SHP77 (cell line): ENCODE results near the gene SYNJ2.

Experiments used
- DNase-seq, 2 experiments: peaks; one replicate each; lab custom pipeline; 2025; lab: John Stamatoyannopoulos, UW

The SYNJ2 gene

DNA sequence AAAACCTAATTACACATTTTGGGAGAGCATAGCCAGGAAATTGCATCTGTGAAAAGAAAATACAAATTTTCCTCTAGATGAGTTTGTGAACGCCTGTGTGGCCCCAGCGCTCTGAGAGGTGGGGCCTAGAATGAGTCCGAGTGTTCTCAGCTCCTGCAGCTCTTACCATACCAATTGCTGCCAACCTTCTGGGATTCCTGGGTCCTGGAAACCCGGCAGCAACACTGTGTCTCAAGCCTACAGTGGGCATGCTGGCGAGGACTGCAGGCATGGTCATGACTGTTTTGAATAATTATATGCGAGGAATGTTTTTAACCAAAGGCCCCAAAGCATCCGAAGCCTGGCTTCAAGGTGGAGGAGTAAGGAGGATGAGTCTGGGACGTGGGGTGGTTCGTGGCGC lies 96.0 kb downstream of the SYNJ2 start:
- DNase-seq: no peak

DNA sequence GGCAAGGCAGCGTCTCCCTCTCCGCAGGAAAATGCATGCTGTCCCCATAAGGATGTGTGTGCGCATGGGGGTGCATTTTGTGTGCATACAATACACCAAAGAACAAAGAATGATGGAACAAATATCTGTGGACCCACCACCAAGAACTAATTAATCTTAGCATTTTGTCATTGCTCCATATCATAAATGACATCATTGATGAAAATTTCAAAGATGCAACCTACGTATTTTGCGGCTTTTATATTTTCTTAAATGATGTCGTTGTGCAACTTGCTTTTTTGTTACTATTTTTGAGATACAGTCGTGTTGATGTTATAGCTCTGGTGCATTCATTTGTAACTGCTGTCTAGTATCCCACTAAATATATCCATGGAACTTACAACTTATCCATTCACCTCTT lies 96.7 kb downstream of the SYNJ2 start:
- no peak for DNase-seq

DNA sequence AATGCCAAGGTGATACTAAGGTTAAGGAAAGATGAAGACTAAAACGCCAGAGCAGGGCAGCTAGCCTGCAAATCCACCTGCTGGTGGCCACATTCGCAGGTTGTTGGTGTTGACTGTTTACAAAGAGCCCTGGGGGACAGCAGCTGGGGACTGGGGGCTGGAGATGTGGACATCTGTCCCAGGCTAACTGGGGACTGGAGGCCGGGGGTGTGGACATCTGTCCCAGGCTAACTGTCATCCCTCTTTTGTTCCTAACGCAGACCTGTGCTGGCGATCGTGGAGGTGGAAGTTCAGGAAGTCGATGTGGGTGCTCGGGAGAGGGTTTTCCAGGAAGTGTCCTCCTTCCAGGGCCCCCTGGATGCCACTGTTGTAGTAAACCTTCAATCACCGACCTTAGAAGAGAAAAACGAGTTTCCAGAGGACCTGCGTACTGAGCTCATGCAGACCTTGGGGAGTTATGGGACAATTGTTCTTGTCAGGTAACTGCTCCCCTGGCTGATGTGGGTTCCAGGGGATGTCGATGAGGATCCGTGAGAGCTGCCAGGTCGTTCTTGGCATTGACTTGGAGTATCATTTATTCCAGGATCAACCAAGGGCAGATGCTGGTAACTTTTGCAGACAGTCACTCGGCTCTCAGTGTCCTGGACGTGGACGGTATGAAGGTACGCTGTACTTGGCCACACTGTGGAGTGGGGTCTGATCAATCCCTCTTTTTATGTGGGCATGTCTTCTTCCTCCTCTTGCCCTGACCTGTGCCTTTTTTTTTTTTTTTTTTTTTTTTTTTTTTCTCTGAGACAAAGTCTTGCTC lies 99.4 kb downstream of the SYNJ2 start:
- DNase-seq: no peak

DNA sequence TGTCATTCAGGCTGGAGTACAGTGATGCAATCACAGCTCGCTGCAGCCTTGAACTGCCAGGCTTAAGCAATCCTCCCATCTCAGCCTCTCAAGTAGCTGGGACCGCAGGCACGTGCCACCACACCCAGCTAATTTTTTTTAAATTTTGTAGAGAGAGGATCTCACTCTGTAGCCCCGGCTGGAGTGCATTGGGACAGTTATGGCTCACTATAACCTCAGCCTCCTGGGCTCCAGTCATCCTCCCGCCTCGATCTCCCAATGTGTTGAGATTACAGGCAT lies 99.9 kb downstream of the SYNJ2 start:
- no peak for DNase-seq

DNA sequence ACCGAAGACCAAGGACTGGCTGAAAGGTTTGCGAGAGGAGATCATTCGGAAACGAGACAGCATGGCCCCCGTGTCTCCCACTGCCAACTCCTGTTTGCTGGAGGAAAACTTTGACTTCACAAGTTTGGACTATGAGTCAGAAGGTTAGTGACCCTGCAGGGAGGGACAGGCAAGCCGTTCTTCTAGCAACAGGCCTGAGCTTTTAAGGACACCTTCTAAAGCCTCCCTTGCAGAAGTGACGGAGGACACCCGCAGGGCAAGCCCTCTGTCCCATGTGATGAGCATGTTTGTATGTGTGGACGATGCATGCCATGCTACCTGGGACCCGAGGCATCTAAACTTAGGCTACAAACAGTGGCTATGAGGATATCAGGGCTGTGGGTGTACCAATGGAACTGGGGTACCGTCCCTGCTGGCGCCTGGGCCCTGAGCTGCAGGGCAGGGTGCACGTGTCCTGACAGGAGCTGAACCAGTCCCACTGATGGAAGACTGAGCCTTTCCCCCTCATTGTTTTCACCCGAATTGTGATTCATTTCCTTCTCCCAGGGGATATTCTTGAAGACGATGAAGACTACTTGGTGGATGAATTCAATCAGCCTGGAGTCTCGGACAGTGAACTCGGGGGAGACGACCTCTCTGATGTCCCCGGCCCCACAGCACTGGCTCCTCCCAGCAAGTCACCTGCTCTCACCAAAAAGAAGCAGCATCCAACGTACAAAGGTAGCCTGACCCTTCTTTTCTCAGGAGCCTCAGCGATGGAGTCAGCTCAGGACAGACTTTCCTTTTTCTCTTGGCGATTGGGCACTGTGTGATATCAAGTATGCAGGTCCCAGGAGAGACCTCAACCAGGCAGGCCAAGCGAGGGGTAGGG lies 102.0 kb downstream of the SYNJ2 start:
- no peak for DNase-seq

DNA sequence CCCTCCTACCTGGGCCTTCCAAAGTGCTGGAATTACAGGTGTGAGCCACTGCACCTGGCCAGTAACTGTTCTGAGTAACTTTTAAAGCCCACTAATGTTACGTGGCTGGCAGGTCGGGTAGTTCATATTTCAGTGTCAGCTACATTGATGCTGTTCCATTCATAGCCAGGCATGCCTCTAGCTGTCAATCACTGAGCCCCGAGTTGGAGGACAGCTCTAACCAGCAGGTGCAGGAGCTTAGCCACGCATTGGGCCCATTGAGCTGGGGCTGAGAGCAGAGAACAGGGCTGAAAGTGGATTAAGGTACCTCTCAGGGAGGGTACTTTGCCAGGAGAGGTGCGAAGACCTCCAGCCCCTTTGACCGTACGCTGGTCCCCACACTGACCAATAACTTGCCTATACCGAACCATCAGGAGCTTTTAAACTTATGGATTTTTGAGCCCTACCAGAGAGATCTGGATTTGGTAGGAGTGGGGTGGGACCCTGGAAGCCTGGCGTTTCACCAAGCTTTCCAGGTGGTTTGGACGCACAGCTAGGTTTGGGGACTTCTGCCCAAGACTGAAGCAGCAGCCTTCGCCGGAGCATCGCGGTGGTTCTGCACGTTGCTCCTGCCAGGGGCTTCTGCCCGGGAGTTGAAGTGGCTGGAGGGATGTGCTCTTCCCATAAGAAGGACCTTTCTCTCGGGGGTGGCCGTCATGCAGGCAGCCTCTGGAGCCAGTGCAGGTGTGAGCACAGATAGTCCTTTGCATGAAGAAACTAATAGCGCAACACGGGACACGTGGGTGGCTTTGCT lies 103.8 kb downstream of the SYNJ2 start:
- DNase-seq: no peak

DNA sequence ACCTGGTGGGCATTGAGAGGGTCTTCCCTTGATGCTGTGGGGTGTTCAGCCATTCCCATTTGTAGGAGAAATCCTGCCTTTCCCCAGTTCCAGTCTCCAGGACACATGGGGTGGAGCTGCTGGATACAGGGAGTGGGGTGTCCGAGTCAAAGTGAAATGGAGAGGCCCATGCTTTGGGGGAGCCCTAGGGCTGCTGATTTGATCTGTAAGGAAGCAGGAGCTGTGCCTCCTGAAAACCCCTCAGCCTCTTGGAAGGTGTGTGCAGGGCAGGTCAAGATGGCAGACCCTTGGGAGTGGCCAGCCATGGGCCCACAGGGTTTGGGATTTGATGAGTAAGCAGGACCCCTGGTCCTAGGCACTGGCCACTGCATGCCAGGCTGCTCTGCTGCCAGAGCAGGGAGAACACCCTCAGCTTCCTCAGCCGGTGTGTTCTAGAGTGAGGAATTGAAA lies 104.4 kb downstream of the SYNJ2 start:
- DNase-seq: no peak

DNA sequence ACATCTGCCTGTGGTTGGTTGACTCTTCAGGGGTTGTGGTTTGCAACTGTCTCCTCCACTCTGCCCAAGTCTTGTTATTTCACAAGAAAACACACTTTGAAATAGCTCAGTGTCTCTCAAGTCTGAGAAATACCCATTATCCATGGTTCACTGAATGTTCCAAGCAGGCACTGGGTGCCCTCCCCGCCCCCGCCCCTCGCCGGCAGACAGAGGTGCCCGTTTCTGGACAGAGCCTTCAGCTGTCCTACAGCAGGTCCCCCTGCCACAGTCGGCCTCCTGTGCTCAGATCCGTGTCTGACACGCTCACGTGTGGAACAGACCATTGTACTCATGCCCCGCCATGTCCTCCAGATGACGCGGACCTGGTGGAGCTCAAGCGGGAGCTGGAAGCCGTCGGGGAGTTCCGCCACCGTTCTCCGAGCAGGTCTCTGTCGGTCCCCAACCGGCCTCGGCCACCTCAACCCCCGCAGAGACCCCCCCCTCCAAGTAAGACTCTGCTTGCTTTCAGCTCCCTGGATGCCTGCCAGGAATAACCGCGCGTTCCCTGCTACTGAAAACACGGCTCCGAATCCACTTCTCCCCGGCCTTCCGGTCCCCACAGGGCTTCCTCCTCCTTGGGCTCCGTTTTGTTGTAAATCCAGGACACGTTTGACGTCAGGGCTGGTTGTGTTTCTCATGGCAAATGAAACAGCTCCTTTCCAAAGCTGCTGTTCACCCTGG lies 105.0 kb downstream of the SYNJ2 start:
- DNase-seq: no peak

DNA sequence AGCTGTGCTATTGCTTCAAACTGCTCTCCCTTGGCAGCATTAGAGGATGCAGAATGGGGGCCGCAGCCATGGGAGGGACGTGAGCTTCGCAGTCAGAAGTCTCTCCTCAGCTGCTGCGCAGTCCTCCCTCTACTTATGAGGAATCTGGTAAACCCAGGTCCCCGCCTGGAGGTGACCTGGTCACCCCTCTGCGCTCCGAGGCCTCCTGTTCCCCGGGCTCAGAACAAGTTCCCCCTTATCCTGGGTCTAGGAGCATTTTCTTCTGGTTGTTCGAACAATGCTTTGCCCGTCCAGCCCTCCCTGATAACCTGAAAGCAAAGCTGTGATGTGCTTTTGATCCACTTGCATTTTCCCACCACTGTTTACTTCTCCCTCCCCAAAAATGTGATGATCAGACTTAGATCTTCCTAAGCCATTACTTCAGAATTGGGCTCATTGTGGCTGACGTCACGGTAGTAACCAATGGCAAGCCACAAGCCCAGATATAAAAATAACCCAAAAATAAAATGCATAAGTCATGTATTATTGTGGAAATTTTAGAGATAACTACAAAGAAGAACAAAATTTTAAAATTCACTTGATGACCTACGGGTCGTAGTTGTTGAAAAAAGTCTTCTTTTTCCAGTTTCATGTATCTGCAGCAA lies 105.7 kb downstream of the SYNJ2 start:
- no peak for DNase-seq

DNA sequence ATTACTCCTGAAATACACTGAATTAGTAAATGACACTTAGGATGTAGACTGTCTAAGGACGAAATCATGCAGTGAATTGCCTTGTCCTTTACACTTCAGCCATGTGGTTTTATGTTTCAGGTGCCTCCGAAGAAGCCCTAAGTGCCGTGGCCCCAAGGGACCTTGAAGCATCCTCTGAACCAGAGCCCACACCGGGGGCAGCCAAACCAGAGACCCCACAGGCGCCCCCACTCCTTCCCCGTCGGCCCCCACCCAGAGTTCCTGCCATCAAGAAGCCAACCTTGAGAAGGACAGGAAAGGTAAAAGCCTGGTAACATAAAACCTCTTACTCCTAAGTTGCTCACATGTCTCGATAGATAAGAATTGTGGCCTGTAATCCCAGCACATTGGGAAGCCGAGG lies 111.1 kb downstream of the SYNJ2 start:
- no peak for DNase-seq

DNA sequence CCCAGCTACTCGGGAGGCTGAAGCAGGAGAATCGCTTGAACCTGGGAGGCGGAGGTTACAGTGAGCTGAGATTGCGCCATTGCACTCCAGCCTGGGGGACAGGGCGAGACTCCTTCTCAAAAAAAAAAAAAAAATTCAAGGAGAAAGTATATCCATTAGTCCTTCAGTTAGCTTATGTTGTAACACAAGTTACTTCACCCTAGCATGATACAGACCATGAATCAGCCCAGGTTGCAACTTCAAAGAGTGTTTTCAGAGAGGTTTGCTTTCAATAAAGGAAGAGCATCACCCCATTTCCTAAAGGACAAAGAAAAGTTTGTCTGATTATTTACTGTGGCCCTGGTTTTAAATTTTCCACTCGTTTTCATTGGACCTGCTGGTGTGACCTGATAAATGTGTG lies 113.4 kb downstream of the SYNJ2 start:
- no peak for DNase-seq

DNA sequence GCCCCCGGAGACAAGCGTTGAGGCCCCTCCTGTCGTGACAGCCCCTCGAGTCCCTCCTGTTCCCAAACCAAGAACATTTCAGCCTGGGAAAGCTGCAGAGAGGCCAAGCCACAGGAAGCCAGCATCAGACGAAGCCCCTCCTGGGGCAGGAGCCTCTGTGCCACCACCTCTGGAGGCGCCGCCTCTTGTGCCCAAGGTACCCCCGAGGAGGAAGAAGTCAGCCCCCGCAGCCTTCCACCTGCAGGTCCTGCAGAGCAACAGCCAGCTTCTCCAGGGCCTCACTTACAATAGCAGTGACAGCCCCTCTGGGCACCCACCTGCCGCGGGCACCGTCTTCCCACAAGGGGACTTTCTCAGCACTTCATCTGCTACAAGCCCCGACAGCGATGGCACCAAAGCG lies 114.0 kb downstream of the SYNJ2 start:
- DNase-seq: no peak

DNA sequence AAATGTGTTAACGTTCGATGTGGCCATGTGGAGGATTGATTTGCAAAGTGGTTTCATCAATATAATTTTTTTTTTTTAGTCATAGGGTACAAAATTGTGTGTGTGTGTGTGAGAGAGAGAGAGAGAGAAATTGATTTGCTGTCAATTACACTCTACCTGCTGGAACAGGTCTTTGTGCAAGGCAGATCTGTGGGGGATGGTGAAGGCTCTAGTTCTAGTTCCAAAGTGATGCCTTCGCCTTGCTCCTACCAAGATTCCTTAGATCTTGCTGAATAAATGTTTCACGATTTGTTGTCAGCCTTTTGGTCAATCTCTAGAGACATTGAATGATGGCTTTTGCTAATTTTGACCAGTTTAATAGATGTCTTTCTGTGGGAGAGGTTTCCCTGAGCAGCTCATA lies 121.6 kb downstream of the SYNJ2 start:
- DNase-seq: no peak

DNA sequence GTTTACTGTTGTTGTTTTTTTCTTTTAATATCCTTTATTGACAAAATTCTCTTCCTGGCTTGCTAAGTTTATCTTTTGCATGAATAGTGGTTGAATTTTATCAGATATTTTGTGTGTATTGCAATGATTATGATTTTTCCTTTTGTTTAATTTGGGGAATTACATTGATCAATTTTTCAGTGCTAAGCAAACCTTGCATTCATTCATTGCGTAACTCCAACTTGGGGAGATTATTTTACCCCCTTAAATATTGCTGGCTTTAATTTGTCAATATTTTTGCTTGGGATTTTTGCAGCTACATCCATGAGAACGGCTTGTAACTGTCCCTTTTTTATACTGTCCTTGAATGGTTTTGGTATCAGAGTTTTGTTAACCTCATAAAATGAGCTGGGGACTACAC lies 123.0 kb downstream of the SYNJ2 start:
- DNase-seq: no peak

DNA sequence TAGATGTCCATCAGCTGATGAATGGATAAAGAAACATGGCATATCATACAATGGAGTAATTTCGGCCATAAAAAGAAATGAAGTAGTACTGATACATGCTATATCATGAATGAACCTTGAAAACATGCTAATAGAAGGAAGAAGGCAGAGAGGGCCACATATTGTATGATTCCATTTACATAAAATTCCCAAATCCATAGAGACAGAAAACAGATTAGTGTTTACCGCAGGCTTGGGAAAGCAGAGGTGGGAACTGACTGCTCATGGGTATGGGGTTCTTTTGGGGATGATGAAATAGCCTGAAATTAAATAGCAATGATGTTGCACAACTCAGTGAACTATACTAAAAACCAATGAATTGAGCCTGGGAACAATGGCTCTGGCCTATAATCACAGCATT lies 128.1 kb downstream of the SYNJ2 start:
- no peak for DNase-seq

DNA sequence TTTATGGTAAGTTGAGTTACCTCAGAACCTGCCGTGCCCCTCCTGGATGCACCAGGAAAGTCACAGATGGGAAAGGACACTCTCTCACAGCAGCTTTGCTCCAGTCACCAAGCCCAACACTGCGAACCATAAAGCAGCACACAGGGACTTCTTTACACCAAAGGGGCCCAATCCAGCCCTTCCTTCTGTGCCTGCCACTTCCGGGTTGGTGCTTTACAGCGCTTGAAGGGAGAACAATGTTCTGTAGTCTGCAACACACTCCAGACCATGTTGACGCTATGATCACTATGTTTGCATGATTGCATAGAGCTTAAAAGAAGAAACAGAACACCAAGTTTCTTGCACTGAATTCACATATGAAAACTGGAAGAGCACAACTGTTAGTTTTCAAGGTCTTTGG lies 129.3 kb downstream of the SYNJ2 start:
- DNase-seq: no peak

DNA sequence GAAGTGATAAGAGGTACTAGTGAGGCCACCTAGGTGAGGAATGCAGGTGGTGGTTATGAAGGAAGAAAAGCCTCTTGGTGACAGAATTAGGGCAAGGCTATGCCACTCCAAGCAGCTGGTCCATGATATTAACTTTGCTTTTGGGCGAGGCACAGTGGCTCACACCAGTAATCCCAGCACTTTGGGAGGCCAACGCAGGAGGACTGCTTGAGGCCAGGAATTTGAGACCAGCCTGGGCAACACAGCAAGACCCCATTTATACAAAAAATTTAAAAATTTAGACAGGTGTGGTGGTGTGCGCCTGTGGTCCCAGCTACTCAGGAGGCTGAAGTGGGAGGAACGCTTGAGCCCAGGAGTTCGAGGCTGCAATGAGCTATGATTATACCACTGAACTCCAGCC lies 130.3 kb downstream of the SYNJ2 start:
- DNase-seq: no peak

DNA sequence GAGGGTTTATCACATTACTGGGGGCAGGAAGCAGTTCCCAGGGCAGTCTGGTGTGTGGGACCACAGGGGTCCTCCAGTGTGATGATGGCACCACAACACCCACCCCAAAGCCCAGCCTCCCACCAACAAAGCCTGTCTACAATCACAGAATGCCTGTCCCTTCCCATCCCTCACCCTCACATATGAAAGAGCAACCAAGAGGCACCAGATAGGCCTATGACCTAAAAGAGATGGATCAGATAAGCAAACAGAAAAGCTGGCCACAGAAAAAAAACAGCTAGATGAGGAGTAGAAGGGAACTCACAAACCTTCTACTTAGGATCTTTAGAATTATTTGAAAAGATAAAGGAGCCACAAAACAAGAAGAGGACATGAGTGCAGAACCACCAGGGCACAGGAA lies 132.1 kb downstream of the SYNJ2 start:
- DNase-seq: no peak

DNA sequence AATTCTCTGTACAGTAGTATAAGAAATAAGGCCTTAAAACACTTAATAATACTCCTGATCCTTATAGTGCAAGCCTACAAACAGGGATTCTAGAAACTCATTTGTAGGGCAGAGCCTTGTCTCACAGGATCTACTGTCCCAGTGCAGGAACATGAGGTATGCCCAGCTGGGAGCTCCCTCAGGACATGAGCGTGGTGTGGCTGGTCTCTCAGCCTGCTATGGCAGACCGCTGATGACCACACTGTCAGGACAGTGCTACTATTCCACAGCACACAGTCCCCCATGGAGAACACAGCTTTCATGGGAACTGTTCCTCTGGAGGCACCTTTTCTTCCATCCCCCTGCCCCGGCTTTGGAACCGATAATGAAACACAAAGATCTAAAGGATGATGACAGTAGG lies 133.4 kb downstream of the SYNJ2 start:
- DNase-seq: no peak

DNA sequence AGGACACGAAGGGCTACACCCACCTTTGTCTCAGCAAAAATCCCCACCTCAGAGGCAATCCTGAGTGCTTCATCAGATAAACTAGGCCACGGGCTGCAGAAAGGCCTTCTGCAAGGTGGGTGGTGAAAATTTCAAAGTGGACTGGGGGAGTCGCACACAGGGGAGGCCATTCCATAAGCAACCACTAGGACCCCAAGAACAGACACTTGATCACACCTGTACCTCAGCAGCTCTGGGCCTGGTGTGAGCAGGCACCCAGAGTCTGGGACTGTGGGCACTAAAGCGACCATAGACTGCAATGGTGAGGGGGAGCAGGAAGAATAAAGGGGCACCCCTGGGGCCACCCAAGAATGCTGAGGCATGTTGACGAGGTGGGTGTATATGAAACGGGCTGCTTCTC lies 133.8 kb downstream of the SYNJ2 start:
- DNase-seq: no peak

DNA sequence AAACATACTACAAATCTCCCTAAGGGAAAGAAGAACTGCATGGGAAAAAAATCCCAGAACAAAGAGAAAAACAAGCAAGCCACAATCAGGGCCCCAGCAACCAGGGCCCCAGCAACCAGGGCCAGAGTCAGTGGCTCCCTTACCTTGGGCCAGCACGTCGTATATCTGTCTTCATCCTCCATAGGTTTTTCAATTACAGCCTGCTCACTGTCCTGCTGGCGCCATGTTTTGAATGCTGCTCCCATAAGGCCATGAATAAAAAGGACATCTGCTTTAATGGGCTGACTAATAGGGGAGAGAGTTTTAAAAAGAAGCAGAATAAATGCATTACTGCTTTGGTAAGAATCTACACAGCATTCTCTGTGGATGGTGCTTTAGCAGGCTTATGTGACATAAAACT lies 137.2 kb downstream of the SYNJ2 start:
- no peak for DNase-seq

DNA sequence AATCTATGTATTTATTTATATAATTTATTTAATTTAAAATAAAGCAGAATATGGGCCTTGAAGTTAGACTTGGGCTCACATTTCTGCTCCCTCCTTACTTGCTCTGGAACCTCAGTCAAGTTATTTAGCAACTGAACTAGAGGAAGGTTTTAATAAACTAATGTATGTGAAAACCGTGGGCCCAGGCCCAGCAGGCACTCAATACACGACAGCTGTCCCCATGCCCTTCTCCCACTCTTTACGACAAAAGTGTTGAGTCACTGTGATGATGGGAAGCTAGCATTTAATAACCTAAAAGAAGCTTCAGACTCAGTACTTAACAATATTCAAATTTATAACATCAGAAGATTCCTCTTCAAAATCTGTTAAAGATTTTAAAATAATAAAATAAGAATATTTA lies 139.7 kb downstream of the SYNJ2 start:
- DNase-seq: peak in 1 of 2 experiments; percentile 3
